ENCODE measurements around the gene FASN. TPM values are rescaled to one million over a fixed set of nuclear protein-coding genes. Genes with fewer than 3 reads are reported as not detected.
A peak's percentile ranks its signal among the peaks of the same experiment; 100 is the strongest.

FASN gene
- total and polyA plus RNA-seq, 2 of the 13 experiments (the other 11 are each of a cell fraction or from before 2014, with no cell fraction given): 51.7 to 101 TPM

- TF ChIP-seq ZNF564 (CRISPR knock-in tag; IDR thresholded peaks at IDR 0.05) (peak; percentile 10; the same call in 1 of the 2 replicates), RARG (CRISPR knock-in tag; IDR thresholded peaks at IDR 0.05; ENCODE audit: low read depth) (no peak), GATAD2A (CRISPR knock-in tag; IDR thresholded peaks at IDR 0.05) (no peak), MYNN (CRISPR knock-in tag; IDR thresholded peaks at IDR 0.05; ENCODE audit: low read depth) (no peak), HMGXB4 (CRISPR knock-in tag; IDR thresholded peaks at IDR 0.05; ENCODE audit: borderline replicate concordance in 1 of 2, low read depth in 1 of 2) (peak in 1 of 2 experiments; percentile 48; a peak in 1 of 4 replicates), ZSCAN20 (CRISPR knock-in tag; IDR thresholded peaks at IDR 0.05; ENCODE audit: borderline replicate concordance) (no peak), GABPA (IDR thresholded peaks at IDR 0.05; ENCODE audit: low read depth, low read length) (no peak), GABPA (CRISPR knock-in tag; IDR thresholded peaks at IDR 0.05; ENCODE audit: low read depth) (peak; percentile 69), CREM (IDR thresholded peaks at IDR 0.05) (no peak), CREM (CRISPR knock-in tag; IDR thresholded peaks at IDR 0.05) (no peak), ZNF747 (CRISPR knock-in tag; IDR thresholded peaks at IDR 0.05; ENCODE audit: borderline replicate concordance) (no peak), DMAP1 (CRISPR knock-in tag; IDR thresholded peaks at IDR 0.05) (no peak), ZNF761 (CRISPR knock-in tag; conservative IDR thresholded peaks at IDR 0.05) (0 out of 2 replicates have a peak, but pooled peaks have one; percentile 64), FOXM1 (CRISPR knock-in tag; IDR thresholded peaks at IDR 0.05) (0 out of 2 replicates have a peak, but pooled peaks have one; percentile 64), ZNF768 (CRISPR knock-in tag; IDR thresholded peaks at IDR 0.05) (no peak), MIER2 (CRISPR knock-in tag; IDR thresholded peaks at IDR 0.05) (no peak), DNMT1 (CRISPR knock-in tag; IDR thresholded peaks at IDR 0.05) (0 out of 2 replicates have a peak, but pooled peaks have one; percentile 17), ZSCAN30 (CRISPR knock-in tag; IDR thresholded peaks at IDR 0.05) (no peak)
- TF ChIP-seq, protein P1, sequence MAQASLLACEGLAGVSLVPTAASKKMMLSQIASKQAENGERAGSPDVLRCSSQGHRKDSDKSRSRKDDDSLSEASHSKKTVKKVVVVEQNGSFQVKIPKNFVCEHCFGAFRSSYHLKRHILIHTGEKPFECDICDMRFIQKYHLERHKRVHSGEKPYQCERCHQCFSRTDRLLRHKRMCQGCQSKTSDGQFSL (CRISPR knock-in tag; IDR thresholded peaks at IDR 0.05): no peak
- TF ChIP-seq, protein P2, sequence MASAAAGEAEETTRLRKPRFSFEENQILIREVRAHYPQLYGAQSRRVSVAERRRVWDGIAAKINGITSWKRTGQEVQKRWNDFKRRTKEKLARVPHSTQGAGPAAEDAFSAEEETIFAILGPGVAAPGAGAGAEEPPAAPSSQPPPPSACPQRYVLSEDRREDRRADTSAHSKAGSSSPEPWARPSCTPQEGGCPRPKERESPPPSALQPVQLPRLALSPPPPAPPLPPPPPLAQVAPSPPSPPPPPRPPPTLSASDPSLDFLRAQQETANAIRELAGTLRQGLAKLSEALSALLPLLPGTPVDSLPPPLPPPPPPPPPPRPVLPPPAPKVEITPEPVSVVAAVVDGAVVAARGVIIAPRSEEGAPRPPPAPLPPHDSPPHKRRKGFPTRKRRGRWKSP (CRISPR knock-in tag; IDR thresholded peaks at IDR 0.05): no peak
- TF ChIP-seq, protein P3, sequence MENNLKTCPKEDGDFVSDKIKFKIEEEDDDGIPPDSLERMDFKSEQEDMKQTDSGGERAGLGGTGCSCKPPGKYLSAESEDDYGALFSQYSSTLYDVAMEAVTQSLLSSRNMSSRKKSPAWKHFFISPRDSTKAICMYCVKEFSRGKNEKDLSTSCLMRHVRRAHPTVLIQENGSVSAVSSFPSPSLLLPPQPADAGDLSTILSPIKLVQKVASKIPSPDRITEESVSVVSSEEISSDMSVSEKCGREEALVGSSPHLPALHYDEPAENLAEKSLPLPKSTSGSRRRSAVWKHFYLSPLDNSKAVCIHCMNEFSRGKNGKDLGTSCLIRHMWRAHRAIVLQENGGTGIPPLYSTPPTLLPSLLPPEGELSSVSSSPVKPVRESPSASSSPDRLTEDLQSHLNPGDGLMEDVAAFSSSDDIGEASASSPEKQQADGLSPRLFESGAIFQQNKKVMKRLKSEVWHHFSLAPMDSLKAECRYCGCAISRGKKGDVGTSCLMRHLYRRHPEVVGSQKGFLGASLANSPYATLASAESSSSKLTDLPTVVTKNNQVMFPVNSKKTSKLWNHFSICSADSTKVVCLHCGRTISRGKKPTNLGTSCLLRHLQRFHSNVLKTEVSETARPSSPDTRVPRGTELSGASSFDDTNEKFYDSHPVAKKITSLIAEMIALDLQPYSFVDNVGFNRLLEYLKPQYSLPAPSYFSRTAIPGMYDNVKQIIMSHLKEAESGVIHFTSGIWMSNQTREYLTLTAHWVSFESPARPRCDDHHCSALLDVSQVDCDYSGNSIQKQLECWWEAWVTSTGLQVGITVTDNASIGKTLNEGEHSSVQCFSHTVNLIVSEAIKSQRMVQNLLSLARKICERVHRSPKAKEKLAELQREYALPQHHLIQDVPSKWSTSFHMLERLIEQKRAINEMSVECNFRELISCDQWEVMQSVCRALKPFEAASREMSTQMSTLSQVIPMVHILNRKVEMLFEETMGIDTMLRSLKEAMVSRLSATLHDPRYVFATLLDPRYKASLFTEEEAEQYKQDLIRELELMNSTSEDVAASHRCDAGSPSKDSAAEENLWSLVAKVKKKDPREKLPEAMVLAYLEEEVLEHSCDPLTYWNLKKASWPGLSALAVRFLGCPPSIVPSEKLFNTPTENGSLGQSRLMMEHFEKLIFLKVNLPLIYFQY (CRISPR knock-in tag; IDR thresholded peaks at IDR 0.05; ENCODE audit: borderline replicate concordance): no peak
These were observed 33.4 kb downstream of the FASN start (continued) for GRCh38 chr17:82064433-82065192.

All from HepG2 (cell line).